Stimulated activated CD8-positive, alpha-beta memory T cell treated with anti-CD3 and anti-CD28 coated beads, Interleukin-15, amount 100 ng/mL, for 24 hours (primary cell): ENCODE data around the gene NUP62.

Experiments
- DNase-seq: peaks from one replicate; pipeline ENCODE4 v3.0.0-alpha.2; 2020; ENCODE audit warnings: low read depth

The NUP62 gene

GRCh38 chr19:49896863-49897621 lies 32.3 kb downstream of the NUP62 start, which contains the start of gene IL4I1:
Gene IL4I1 (minus strand): TSS chr19:49896887. CDS start chr19:49896160, 727 bp downstream.
- DNase-seq, result no peak

GRCh38 chr19:49895566-49896297 lies 33.6 kb downstream of the NUP62 start:
- no peak for DNase-seq

GRCh38 chr19:49894879-49895565 lies 34.3 kb downstream of the NUP62 start:
- DNase-seq, result no peak

- DNase-seq, result no peak
Observed at GRCh38 chr19:49894011-49894664, 35.2 kb downstream of the NUP62 start.

GRCh38 chr19:49892716-49893115 lies 36.6 kb downstream of the NUP62 start:
- DNase-seq, result no peak

GRCh38 chr19:49891393-49891792 lies 37.9 kb downstream of the NUP62 start:
- no peak for DNase-seq

GRCh38 chr19:49890349-49891311 lies 38.7 kb downstream of the NUP62 start:
- DNase-seq, result peak; percentile 42

GRCh38 chr19:49889687-49890348 lies 39.5 kb downstream of the NUP62 start:
- peak; percentile 50 for DNase-seq

- DNase-seq, result no peak
Observed at GRCh38 chr19:49889038-49889686, 40.1 kb downstream of the NUP62 start.

- DNase-seq, result no peak
Observed at GRCh38 chr19:49888510-49888824, 40.8 kb downstream of the NUP62 start.

GRCh38 chr19:49887665-49888509 lies 41.4 kb downstream of the NUP62 start:
- no peak for DNase-seq

- no peak for DNase-seq
Observed at GRCh38 chr19:49887037-49887664, 42.2 kb downstream of the NUP62 start.

- no peak for DNase-seq
Observed at GRCh38 chr19:49884760-49885159, 44.5 kb downstream of the NUP62 start.

GRCh38 chr19:49884109-49884508 lies 45.2 kb downstream of the NUP62 start:
- no peak for DNase-seq

- DNase-seq, result no peak
Observed at GRCh38 chr19:49883094-49883493, 46.2 kb downstream of the NUP62 start.

- DNase-seq, result no peak
Observed at GRCh38 chr19:49882643-49883042, 46.7 kb downstream of the NUP62 start.

GRCh38 chr19:49881672-49882394 lies 47.5 kb downstream of the NUP62 start:
- DNase-seq, result no peak

- no peak for DNase-seq
Observed at GRCh38 chr19:49881186-49881585, 48.1 kb downstream of the NUP62 start.
